Esophagus (tissue), 2 donors: ENCODE data around the gene PIP5KL1. TPM values are rescaled to one million over a fixed set of nuclear protein-coding genes. Genes with fewer than 3 reads are reported as not detected.

ENCODE experiments used
- H3K27ac ChIP-seq, 2 donors: one replicate each; pipeline ENCODE4 v1.5.1; 2013; ENCODE audit warnings: low read depth in 2 of 2, mild to moderate bottlenecking in 2 of 2, inconsistent platforms in 1 of 2, low read length in 1 of 2, moderate library complexity in 1 of 2
- H3K27me3 ChIP-seq, 2 donors: one replicate each; pipeline ENCODE4 v1.6.1; 2013; ENCODE audit warnings: low read length in 2 of 2, control low read depth in 1 of 2, mild to moderate bottlenecking in 1 of 2; ENCODE audit not compliant: insufficient read depth in 2 of 2, control insufficient read depth in 1 of 2
- H3K36me3 ChIP-seq, 2 donors: one replicate each; pipeline ENCODE4 v1.6.1; 2013; ENCODE audit warnings: low read length in 1 of 2; ENCODE audit not compliant: control insufficient read depth in 2 of 2, insufficient read depth in 2 of 2
- H3K4me1 ChIP-seq, 2 donors: one replicate each; pipeline ENCODE4 v1.6.1; 2013; ENCODE audit warnings: low read length in 1 of 2; ENCODE audit not compliant: control insufficient read depth in 2 of 2, insufficient read depth in 2 of 2
- H3K4me3 ChIP-seq, 2 donors: one replicate each; pipeline ENCODE4 v1.5.1; 2013; ENCODE audit warnings: low read length in 2 of 2, mild to moderate bottlenecking in 2 of 2, low read depth in 1 of 2, moderate library complexity in 1 of 2
- H3K9me3 ChIP-seq, 2 donors: one replicate each; pipeline ENCODE4 v1.6.1; 2013; ENCODE audit warnings: mild to moderate bottlenecking in 2 of 2, low read depth in 1 of 2, low read length in 1 of 2, moderate library complexity in 1 of 2; ENCODE audit not compliant: control insufficient read depth in 2 of 2, insufficient read depth in 1 of 2
- WGBS, 2 donors: extraction: QIAGEN DNeasy Blood & Tissue Kit; methylation state at CpG; one replicate each; pipeline ENCODE4 v1.1.7; 2013; 5-methylcytosine and 5-hydroxymethylcytosine counted together
- polyA plus RNA-seq, 2 donors: library from polyadenylated mRNA; stranded (reverse); fragments of 200-250 nt; gene quantifications; one replicate each; pipeline ENCODE4 v1.2.3, GENCODE V29; 2013
- donor health status: healthy with polysubstance abuse.
- donor health status: Bipolar disorder and iron deficiency.

Gene PIP5KL1
- polyA plus RNA-seq, 2 donors: 2.7 to 4.8 TPM

GRCh38 chr9:127918183-127919107 is 12.1 kb downstream of the PIP5KL1 start:
- H3K27ac ChIP-seq: peak overlapping the region; percentile 88 to 96
- no peak overlapping the region for H3K4me3 ChIP-seq
- H3K9me3 ChIP-seq: no peaks in the 10 kb centered on the region
- no peaks in the 10 kb centered on the region for H3K27me3 ChIP-seq
- peaks cover 0 to 3% of the 10 kb centered on the region in 2 donors for H3K36me3 ChIP-seq
- peaks cover 10 to 21% of the 10 kb centered on the region in 2 donors for H3K4me1 ChIP-seq
- 83% methylated on average over 8 of the region's 8 CpGs for WGBS, 2 donors

DNA sequence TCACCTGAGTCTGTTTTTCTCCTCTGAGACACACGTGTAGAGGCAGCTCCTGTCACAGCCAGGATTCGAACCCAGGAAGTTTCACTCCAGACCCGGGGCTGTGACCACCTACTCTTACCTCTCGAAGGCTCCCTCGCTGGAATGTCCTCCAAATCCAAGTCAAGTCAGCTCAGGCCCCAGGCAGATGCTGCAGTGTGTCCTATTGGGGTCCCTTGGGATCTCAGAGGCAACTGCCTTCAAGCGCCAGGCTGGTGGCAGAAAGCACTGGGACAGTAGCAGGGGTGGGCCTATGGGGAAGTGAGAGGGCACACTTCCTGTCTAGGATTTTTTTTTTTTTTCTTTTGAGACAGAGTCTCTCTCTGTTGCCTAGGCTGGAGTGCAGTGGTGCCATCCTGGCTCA is 13.0 kb downstream of the PIP5KL1 start:
- Histone ChIP-seq H3K27me3 (no peaks in the 10 kb centered on the region), H3K36me3 (peaks cover 0 to 3% of the 10 kb centered on the region in 2 donors), H3K27ac (peak overlapping the region; percentile 87 to 88), H3K4me1 (peaks cover 10 to 21% of the 10 kb centered on the region in 2 donors), H3K9me3 (no peaks in the 10 kb centered on the region), H3K4me3 (no peak overlapping the region)
- 58 to 74% methylated on average over 6 of the region's 6 CpGs for WGBS, 2 donors

DNA sequence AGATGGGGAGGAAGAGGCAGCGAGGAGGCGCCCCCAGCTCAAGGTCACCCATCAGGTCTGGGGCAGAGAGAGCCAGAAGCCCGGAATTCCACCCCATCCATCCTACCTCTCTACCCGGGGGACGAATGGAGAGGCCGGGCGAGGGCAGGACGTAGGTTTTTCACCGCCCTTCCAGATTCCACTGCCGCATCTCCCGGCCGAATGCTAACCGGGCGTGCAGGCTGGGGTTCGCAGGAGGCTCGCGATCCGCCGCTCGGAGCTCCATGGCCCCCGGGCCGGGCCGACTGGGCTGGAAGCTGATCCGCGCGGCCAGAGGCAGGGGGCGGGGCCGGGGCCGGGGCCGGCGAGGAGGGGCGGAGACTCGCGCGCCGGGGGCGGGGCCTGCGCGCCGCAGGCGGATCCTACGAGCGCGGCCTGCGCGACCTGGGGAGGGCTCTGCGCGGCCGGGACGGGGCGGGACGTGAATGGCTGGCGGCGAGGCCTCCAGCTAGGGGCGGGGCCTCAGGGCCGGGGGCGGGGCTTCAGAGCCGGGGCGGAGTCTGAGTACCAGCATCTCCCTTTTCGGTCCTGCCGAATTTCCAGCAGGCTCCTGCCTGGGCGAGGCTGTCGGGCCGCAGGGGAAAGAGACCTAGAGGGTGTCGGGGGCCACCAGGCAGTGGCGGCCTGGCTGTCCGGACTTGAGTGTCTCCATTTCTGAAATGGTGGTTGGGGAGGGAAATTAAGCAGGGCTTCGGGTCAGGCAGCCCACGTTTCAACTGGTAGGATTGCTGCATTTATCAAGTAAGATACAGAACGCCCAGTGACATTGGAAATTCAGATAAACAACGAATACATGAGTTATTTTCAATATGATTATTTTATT is 13.6 kb downstream of the PIP5KL1 start, which contains the start of gene ST6GALNAC4:
Gene ST6GALNAC4, minus strand, starts transcription at position 322 of the 862 bp plus-strand sequence. CDS start 622 bp downstream, outside the sequence.
- Histone ChIP-seq H3K4me3 (peak within 1 kb of the TSS; percentile 59 to 83), H3K27ac (peak within 1 kb of the TSS; percentile 87 to 88), H3K27me3 (no peaks in the 10 kb centered on the region), H3K36me3 (peaks cover 0 to 9% of the 10 kb centered on the region in 2 donors), H3K4me1 (peaks cover 10 to 24% of the 10 kb centered on the region in 2 donors), H3K9me3 (no peaks in the 10 kb centered on the region)
- 1 to 2% methylated on average over 56 to 71 of the region's 71 CpGs for WGBS, 2 donors

GRCh38 chr9:127915801-127916719 is 14.5 kb downstream of the PIP5KL1 start:
- Histone ChIP-seq H3K4me3 (peak overlapping the region; percentile 59 to 83), H3K27ac (peak overlapping the region in 1 of 2 donors; percentile 77), H3K36me3 (peaks cover 0 to 11% of the 10 kb centered on the region in 2 donors), H3K9me3 (no peaks in the 10 kb centered on the region), H3K27me3 (no peaks in the 10 kb centered on the region), H3K4me1 (peaks cover 10 to 24% of the 10 kb centered on the region in 2 donors)
- WGBS, 2 donors: 23 to 35% methylated on average over 27 of the region's 27 CpGs

GRCh38 chr9:127915325-127915752 is 15.2 kb downstream of the PIP5KL1 start:
- H3K27me3 ChIP-seq: no peaks in the 10 kb centered on the region
- peaks cover 10 to 24% of the 10 kb centered on the region in 2 donors for H3K4me1 ChIP-seq
- 61 to 73% methylated on average over 5 of the region's 5 CpGs for WGBS, 2 donors
- peaks cover 0 to 11% of the 10 kb centered on the region in 2 donors for H3K36me3 ChIP-seq
- no peaks in the 10 kb centered on the region for H3K9me3 ChIP-seq
- H3K4me3 ChIP-seq: peak overlapping the region in 1 of 2 donors; percentile 83
- no peak overlapping the region for H3K27ac ChIP-seq

DNA sequence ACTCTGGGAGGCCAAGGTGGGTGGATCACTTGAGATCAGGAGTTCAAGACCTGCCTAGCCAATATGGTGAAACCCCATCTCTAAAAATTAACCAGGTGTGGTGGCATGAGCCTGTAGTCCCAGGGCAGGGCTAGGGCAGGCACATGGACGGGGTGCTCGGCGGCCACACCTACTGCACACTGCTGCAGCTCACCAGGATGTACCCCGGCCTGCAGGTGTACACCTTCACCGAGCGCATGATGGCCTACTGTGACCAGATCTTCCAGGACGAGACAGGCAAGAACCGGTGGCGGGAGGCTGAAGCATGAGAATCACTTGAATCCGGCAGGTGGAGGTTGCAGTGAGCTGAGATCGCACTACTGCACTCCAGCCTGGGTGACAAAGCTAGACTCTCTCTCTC is 16.9 kb downstream of the PIP5KL1 start:
- Histone ChIP-seq H3K9me3 (no peaks in the 10 kb centered on the region), H3K36me3 (peaks cover 0 to 16% of the 10 kb centered on the region in 2 donors), H3K4me1 (peaks cover 8 to 18% of the 10 kb centered on the region in 2 donors), H3K27ac (no peak overlapping the region), H3K4me3 (no peak overlapping the region), H3K27me3 (no peaks in the 10 kb centered on the region)
- 96 to 97% methylated on average over 11 of the region's 11 CpGs for WGBS, 2 donors

DNA sequence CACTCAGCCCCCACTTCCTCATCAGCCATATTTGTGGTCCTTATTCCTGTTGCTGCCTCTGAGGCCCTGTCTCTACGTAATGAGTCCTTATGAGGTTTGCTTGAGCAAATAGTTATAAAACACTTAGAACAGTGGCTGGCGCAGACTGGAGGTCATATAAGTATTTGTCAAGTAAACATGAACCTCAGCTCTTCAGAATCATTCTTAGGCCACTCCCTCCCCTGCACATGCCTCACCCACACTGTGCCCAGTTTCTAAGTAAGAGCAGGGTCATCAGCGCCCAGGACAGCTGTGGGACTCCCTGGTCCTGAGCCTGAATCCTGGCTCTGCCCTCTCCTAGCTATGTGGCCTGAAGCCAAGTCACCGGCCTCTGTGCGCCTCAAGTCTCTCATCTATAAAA is 17.7 kb downstream of the PIP5KL1 start:
- Histone ChIP-seq H3K27me3 (no peaks in the 10 kb centered on the region), H3K36me3 (peaks cover 0 to 16% of the 10 kb centered on the region in 2 donors), H3K9me3 (no peaks in the 10 kb centered on the region), H3K27ac (peak overlapping the region in 1 of 2 donors; percentile 6), H3K4me3 (no peak overlapping the region), H3K4me1 (peaks cover 8 to 14% of the 10 kb centered on the region in 2 donors)
- 74 to 88% methylated on average over 5 of the region's 5 CpGs for WGBS, 2 donors

DNA sequence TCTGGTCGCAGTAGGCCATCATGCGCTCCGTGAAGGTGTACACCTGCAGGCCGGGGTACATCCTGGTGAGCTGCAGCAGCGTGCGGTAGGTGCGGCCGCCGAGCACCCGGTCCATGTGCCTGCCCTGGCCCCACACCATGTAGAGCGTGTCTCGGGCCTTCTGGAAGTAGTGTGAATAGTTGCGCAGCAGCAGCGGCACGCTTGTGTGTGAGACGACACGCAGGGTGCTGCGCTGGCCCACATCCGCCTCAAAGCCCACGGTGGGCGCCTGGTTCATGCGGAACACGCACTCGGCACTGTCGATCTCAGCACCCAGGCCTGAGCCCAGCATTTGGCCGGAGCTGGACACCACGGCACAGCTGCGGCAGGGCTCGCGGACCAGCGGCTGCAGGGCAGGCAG is 18.3 kb downstream of the PIP5KL1 start:
- Histone ChIP-seq H3K27ac (no peak overlapping the region), H3K4me1 (peaks cover 4 to 14% of the 10 kb centered on the region in 2 donors), H3K4me3 (no peak overlapping the region), H3K9me3 (no peaks in the 10 kb centered on the region), H3K27me3 (no peaks in the 10 kb centered on the region), H3K36me3 (peaks cover 0 to 19% of the 10 kb centered on the region in 2 donors)
- 96 to 98% methylated on average over 31 of the region's 31 CpGs for WGBS, 2 donors
